ENCODE measurements around the gene SND1. TPM values are rescaled to one million over a fixed set of nuclear protein-coding genes. Genes with fewer than 3 reads are reported as not detected.

The SND1 gene
- total and polyA plus RNA-seq, 2 of the 4 experiments (the other 2 are of a cell fraction), result 154 to 294 TPM

DNA sequence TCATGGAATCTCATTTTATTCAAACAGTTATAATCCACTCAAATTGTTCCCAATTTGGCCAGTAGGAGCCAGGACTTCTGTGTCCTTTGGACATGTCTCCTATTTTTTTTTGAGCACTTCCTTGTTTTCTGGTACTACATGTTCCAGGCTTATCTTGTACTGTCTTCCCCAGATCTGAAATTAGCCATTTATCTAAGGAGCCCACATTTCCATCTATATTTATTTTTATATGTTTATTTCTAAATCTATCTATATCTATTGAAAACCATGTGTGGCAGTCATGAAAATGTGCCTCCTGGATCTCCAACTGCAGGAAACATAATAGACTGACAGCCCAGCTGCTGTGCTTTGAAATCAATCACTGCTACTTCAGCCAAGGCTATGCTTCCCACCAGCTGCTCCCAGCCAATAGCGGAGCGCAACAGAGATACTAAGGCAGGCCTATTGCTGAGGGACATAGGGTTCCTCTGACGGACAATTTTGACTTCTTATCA is 232.1 kb downstream of the SND1 start:
- H3K4me2 ChIP-seq (ENCODE audit: low read depth, low read length), result no peak overlapping the region
- dilution Hi-C loops (cut with HindIII; ENCODE audit: low sequenced_read_pairs, unreplicated experiment) (no loop called here), in situ Hi-C loops (cut with MboI; ENCODE audit: low sequenced_read_pairs) (no loop called here), intact Hi-C loops (cut with micrococcal nuclease) (no loop called here)
- no peak overlapping the region for H2BK20ac ChIP-seq (ENCODE audit: low read depth, low read length)
- no peak overlapping the region for H4K8ac ChIP-seq (ENCODE audit: low read depth in 2 of 2, low read length in 2 of 2)
- no peak overlapping the region for H3K18ac ChIP-seq (ENCODE audit: low read depth, low read length)
- TF ChIP-seq, protein P1, sequence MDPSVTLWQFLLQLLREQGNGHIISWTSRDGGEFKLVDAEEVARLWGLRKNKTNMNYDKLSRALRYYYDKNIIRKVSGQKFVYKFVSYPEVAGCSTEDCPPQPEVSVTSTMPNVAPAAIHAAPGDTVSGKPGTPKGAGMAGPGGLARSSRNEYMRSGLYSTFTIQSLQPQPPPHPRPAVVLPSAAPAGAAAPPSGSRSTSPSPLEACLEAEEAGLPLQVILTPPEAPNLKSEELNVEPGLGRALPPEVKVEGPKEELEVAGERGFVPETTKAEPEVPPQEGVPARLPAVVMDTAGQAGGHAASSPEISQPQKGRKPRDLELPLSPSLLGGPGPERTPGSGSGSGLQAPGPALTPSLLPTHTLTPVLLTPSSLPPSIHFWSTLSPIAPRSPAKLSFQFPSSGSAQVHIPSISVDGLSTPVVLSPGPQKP (IDR thresholded peaks at IDR 0.05; ENCODE audit: borderline replicate concordance, low read depth, low read length), result no peak
- TF ChIP-seq MXI1 (IDR thresholded peaks at IDR 0.05; ENCODE audit: borderline replicate concordance, low read depth, low read length) (no peak), POLR2A (IDR thresholded peaks at IDR 0.05; ENCODE audit: low read depth, low read length) (no peak), FOS (IDR thresholded peaks at IDR 0.05; ENCODE audit: low read depth, low read length) (no peak), RCOR1 (IDR thresholded peaks at IDR 0.05; ENCODE audit: insufficient replicate concordance, low read length) (no peak)
- TF ChIP-seq, protein P2, sequence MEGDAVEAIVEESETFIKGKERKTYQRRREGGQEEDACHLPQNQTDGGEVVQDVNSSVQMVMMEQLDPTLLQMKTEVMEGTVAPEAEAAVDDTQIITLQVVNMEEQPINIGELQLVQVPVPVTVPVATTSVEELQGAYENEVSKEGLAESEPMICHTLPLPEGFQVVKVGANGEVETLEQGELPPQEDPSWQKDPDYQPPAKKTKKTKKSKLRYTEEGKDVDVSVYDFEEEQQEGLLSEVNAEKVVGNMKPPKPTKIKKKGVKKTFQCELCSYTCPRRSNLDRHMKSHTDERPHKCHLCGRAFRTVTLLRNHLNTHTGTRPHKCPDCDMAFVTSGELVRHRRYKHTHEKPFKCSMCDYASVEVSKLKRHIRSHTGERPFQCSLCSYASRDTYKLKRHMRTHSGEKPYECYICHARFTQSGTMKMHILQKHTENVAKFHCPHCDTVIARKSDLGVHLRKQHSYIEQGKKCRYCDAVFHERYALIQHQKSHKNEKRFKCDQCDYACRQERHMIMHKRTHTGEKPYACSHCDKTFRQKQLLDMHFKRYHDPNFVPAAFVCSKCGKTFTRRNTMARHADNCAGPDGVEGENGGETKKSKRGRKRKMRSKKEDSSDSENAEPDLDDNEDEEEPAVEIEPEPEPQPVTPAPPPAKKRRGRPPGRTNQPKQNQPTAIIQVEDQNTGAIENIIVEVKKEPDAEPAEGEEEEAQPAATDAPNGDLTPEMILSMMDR (conservative IDR thresholded peaks at IDR 0.05; ENCODE audit: low read depth, low read length), result no peak
- no peak overlapping the region for H2AK9ac ChIP-seq (replicated peaks; ENCODE audit: low read depth, low read length, poor library complexity)
- H4K5ac ChIP-seq (ENCODE audit: low read depth, low read length), result no peak overlapping the region
- no peak overlapping the region for H2AFZ ChIP-seq (replicated peaks; ENCODE audit: low read length, poor library complexity)
- H3K27ac ChIP-seq (ENCODE audit: insufficient read depth, low read length), result no peak overlapping the region
- H3K9me1 ChIP-seq (ENCODE audit: insufficient read depth, low read length), result peaks cover 39% of the 10 kb centered on the region
- no peak for ATAC-seq (ENCODE audit: low read depth)
- H3K4me3 ChIP-seq (ENCODE audit: insufficient read depth, low read depth, low read length), result no peak overlapping the region
- H3K79me1 ChIP-seq (ENCODE audit: low read depth in 1 of 2, low read length in 2 of 2), result peaks cover 49 to 78% of the 10 kb centered on the region in 2 experiments
- no peak overlapping the region for H2BK5ac ChIP-seq (ENCODE audit: low read depth, low read length, poor library complexity, severe bottlenecking)
- no peak overlapping the region for H3K14ac ChIP-seq (replicated peaks; ENCODE audit: low read depth, low read length)
- H2BK120ac ChIP-seq (ENCODE audit: low read depth, low read length), result no peak overlapping the region
- BruUV-seq (replicated peaks), result no TSS peak
- H3K4me1 ChIP-seq (ENCODE audit: control insufficient read depth, insufficient read depth, low read length), result peaks cover 15% of the 10 kb centered on the region
- peaks cover 11% of the 10 kb centered on the region for H3K36me3 ChIP-seq (ENCODE audit: control insufficient read depth, insufficient read depth, low read length)
- H3K23ac ChIP-seq (ENCODE audit: low read depth, low read length), result no peak overlapping the region
- H2AK5ac ChIP-seq (ENCODE audit: low read depth, low read length), result no peak overlapping the region
- ChIA-PET CTCF (no interaction called here), POLR2A (ENCODE audit: unreplicated experiment) (no interaction called here)
- 100% methylated on average over 1 of the region's 3 CpGs; no CpG with 5 or more reads in 1 of the 2 experiments for WGBS, 2 experiments (ENCODE audit: extremely low coverage in 2 of 2, insufficient read length in 1 of 2)
- no peak overlapping the region for H3K56ac ChIP-seq (ENCODE audit: extremely low read depth, insufficient read depth, low read length)
- H2BK15ac ChIP-seq (ENCODE audit: low read depth, low read length), result no peak overlapping the region
- DNase-seq, result no peak
- no peak overlapping the region for H3K9ac ChIP-seq (ENCODE audit: low read depth, low read length)
- no peak overlapping the region for H3K4ac ChIP-seq (ENCODE audit: low read depth, low read length)
- H3K27me3 ChIP-seq (ENCODE audit: control insufficient read depth, insufficient read depth, low read length), result no peaks in the 10 kb centered on the region
- H4K20me1 ChIP-seq (ENCODE audit: insufficient read depth, low read length), result peaks cover 39% of the 10 kb centered on the region
- no peaks in the 10 kb centered on the region for H3K9me3 ChIP-seq (ENCODE audit: control insufficient read depth, insufficient read depth, low read length)
- no peak overlapping the region for H4K91ac ChIP-seq (ENCODE audit: insufficient read depth, low read depth, low read length)
